MM.1S (cell line): ENCODE measurements around the gene CREB5.

Source experiments
- DNase-seq: peaks from one replicate; pipeline ENCODE4 v3.0.0-alpha.2; 2015
- H2AFZ ChIP-seq: fragments of 300-600 bp; sonication (generic); 2 replicates; pipeline ENCODE4 v1.6.0; 2016; ENCODE audit warnings: antibody characterized with exemption, low read length
- H3F3A ChIP-seq: fragments of 300-600 bp; sonication (generic); 2 replicates; pipeline ENCODE4 v1.6.1; 2016; ENCODE audit warnings: mild to moderate bottlenecking, antibody characterized with exemption, low read length, moderate library complexity, mixed read lengths; ENCODE audit not compliant: insufficient read depth
- H3K27ac ChIP-seq: fragments of 300-600 bp; sonication (generic); 2 replicates; pipeline ENCODE4 v1.5.1; 2016; ENCODE audit warnings: mild to moderate bottlenecking, low read length
- H3K27me3 ChIP-seq: fragments of 300-600 bp; sonication (generic); replicated peaks from 2 replicates; pipeline ENCODE4 v1.6.0; 2016; ENCODE audit warnings: low read length; ENCODE audit not compliant: insufficient read depth
- H3K36me3 ChIP-seq: fragments of 300-600 bp; sonication (generic); replicated peaks from 2 replicates; pipeline ENCODE4 v1.6.1; 2016; ENCODE audit warnings: mild to moderate bottlenecking, low read length, mixed read lengths; ENCODE audit not compliant: insufficient read depth
- H3K4me1 ChIP-seq: fragments of 300-600 bp; sonication (generic); 2 replicates; pipeline ENCODE4 v1.6.1; 2016; ENCODE audit warnings: low read length, mixed read lengths
- H3K4me2 ChIP-seq: fragments of 300-600 bp; sonication (generic); 2 replicates; pipeline ENCODE4 v1.6.0; 2016; ENCODE audit warnings: low read depth, low read length
- H3K4me3 ChIP-seq: fragments of 300-600 bp; sonication (generic); 2 replicates; pipeline ENCODE4 v1.5.1; 2016; ENCODE audit warnings: low read length, mixed read lengths
- H3K79me2 ChIP-seq: fragments of 300-600 bp; sonication (generic); 2 replicates; pipeline ENCODE4 v1.6.1; 2016; ENCODE audit warnings: mixed run types, low read length, mixed read lengths
- H3K9ac ChIP-seq: fragments of 300-600 bp; sonication (generic); 2 replicates; pipeline ENCODE4 v1.6.1; 2016; ENCODE audit warnings: low read length, mixed read lengths
- H3K9me2 ChIP-seq: fragments of 300-600 bp; sonication (generic); replicated peaks from 2 replicates; pipeline ENCODE4 v1.6.1; 2016; ENCODE audit warnings: mild to moderate bottlenecking, low read length, mixed read lengths; ENCODE audit not compliant: insufficient read depth
- H3K9me3 ChIP-seq: fragments of 300-600 bp; sonication (generic); replicated peaks from 2 replicates; pipeline ENCODE4 v1.6.1; 2016; ENCODE audit warnings: mild to moderate bottlenecking, low read length, mixed read lengths; ENCODE audit not compliant: insufficient read depth
- H4K20me1 ChIP-seq: fragments of 300-600 bp; sonication (generic); 2 replicates; pipeline ENCODE4 v1.6.1; 2016; ENCODE audit warnings: mild to moderate bottlenecking, low read length, moderate library complexity, mixed read lengths; ENCODE audit not compliant: insufficient read depth
- EZH2 ChIP-seq: fragments of 300-600 bp; sonication (generic); optimal IDR thresholded peaks from 2 replicates; pipeline ENCODE3; 2017; ENCODE audit warnings: low read depth, mild to moderate bottlenecking, antibody characterized with exemption, low read length, mixed read lengths
- EZH2phosphoT487 ChIP-seq: fragments of 300-600 bp; sonication (generic); IDR thresholded peaks from 2 replicates; pipeline ENCODE4 v1.6.1; 2018; ENCODE audit warnings: antibody characterized with exemption, low read length
- TF ChIP-seq, protein P1 (sequence below): fragments of 300-600 bp; sonication (generic); IDR thresholded peaks from 2 replicates; pipeline ENCODE4 v1.5.1; 2016; ENCODE audit warnings: antibody characterized with exemption, low read length, mixed read lengths

The CREB5 gene

DNA sequence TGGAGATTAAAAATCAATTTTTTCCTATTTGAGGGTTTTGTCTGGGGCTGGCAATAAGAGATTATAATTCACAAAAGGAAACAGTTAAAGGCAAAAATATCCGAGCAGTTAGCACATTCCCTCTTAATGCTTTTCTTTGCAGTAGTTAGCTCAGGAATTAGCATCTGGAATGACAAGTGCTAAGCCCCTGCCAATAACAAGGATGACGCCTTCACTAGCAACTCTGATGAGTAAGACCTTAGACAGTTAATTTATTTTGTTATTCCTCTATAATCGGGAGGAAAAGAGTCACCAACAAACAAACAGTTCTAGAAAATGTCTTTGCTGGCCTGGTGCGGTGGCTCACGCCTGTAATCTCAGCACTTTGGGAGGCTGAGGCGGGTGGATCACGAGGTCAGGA lies 394.5 kb downstream of the CREB5 start:
- H3K9ac ChIP-seq: no peak overlapping the region
- H3K27me3 ChIP-seq: no peaks in the 10 kb centered on the region
- no peaks in the 10 kb centered on the region for H3K79me2 ChIP-seq
- no peak for DNase-seq
- H3K9me3 ChIP-seq: no peaks in the 10 kb centered on the region
- no peak overlapping the region for H3K27ac ChIP-seq
- H2AFZ ChIP-seq: no peak overlapping the region
- no peak overlapping the region for H3K4me3 ChIP-seq
- H3K4me1 ChIP-seq: peaks cover 2% of the 10 kb centered on the region; the same call in 1 of the 2 replicates
- no peaks in the 10 kb centered on the region for H3F3A ChIP-seq
- H3K36me3 ChIP-seq: no peaks in the 10 kb centered on the region
- no peaks in the 10 kb centered on the region for H4K20me1 ChIP-seq
- no peaks in the 10 kb centered on the region for H3K9me2 ChIP-seq
- TF ChIP-seq, protein P1, sequence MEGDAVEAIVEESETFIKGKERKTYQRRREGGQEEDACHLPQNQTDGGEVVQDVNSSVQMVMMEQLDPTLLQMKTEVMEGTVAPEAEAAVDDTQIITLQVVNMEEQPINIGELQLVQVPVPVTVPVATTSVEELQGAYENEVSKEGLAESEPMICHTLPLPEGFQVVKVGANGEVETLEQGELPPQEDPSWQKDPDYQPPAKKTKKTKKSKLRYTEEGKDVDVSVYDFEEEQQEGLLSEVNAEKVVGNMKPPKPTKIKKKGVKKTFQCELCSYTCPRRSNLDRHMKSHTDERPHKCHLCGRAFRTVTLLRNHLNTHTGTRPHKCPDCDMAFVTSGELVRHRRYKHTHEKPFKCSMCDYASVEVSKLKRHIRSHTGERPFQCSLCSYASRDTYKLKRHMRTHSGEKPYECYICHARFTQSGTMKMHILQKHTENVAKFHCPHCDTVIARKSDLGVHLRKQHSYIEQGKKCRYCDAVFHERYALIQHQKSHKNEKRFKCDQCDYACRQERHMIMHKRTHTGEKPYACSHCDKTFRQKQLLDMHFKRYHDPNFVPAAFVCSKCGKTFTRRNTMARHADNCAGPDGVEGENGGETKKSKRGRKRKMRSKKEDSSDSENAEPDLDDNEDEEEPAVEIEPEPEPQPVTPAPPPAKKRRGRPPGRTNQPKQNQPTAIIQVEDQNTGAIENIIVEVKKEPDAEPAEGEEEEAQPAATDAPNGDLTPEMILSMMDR: no peak
- TF ChIP-seq EZH2phosphoT487: no peak
- no peak for TF ChIP-seq EZH2
- H3K4me2 ChIP-seq: no peak overlapping the region

DNA sequence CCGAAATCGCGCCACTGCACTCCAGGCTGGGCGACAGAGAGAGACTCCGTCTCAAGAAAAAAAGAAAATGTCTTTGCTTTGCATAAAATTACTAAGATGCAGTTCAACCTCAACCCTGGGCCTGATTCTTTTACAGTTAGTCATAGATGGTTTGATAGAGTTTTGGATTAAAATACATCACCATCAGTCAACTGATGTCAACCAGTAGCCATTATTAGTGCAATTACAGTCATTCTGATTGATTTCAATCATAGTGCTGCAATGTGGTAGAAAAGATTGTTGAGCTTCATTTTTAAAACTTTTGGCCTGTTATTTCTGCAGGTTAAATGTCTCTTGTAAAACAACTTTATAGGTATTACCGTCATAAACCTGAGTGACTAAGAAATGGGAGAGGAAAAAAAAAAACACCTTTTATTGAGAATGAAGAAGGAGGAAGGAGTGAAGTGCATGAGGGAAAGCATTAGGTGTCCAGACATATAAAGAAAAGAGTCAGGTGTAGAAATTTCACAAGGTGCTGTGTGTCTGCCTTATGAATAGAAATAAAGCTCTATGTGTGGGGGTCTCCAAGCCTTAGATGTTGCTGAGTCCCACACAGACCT lies 395.2 kb downstream of the CREB5 start:
- H3F3A ChIP-seq: no peaks in the 10 kb centered on the region
- no peak overlapping the region for H3K27ac ChIP-seq
- no peak overlapping the region for H3K4me2 ChIP-seq
- H3K9me2 ChIP-seq: no peaks in the 10 kb centered on the region
- no peak for TF ChIP-seq EZH2phosphoT487
- no peak for TF ChIP-seq EZH2
- TF ChIP-seq, protein P1: no peak
- H3K79me2 ChIP-seq: no peaks in the 10 kb centered on the region
- no peak for DNase-seq
- no peaks in the 10 kb centered on the region for H3K9me3 ChIP-seq
- no peaks in the 10 kb centered on the region for H3K36me3 ChIP-seq
- H2AFZ ChIP-seq: no peak overlapping the region
- peaks cover 6% of the 10 kb centered on the region; the same call in 1 of the 2 replicates for H3K4me1 ChIP-seq
- H3K9ac ChIP-seq: no peak overlapping the region
- no peaks in the 10 kb centered on the region for H3K27me3 ChIP-seq
- no peaks in the 10 kb centered on the region for H4K20me1 ChIP-seq
- H3K4me3 ChIP-seq: no peak overlapping the region

DNA sequence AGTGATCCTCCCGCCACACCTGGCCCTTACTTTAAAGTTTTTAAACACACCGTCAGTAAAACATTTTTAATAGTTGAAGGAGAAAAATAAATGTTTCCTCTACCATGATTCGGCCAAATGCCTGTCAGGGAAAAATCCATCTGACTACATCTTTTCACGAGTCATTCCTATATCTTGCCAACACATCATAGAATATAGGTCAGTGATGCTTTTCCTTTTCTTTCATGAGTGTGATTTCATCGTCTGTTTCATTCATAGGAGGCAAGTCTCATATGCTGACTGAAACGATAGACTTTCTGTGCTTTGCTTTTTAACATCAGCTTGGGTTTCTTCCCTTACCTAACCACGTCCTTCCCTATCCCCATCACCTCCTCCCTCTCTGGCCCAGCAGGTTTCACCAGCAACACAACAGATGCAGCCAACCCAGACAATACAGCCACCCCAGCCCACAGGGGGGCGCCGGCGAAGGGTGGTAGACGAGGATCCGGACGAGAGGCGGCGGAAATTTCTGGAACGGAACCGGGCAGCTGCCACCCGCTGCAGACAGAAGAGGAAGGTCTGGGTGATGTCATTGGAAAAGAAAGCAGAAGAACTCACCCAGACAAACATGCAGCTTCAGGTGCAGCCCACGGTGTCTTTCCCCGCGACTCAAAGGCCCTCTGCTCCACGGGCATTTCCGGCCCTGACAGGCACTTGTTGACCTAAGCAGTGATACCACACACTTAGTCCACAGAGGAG lies 396.6 kb downstream of the CREB5 start:
- no peaks in the 10 kb centered on the region for H3K27me3 ChIP-seq
- H3K79me2 ChIP-seq: no peaks in the 10 kb centered on the region
- H3K9me3 ChIP-seq: no peaks in the 10 kb centered on the region
- no peaks in the 10 kb centered on the region for H3F3A ChIP-seq
- TF ChIP-seq EZH2 (no peak), EZH2phosphoT487 (no peak)
- TF ChIP-seq, protein P1: no peak
- no peaks in the 10 kb centered on the region for H3K36me3 ChIP-seq
- H3K27ac ChIP-seq: no peak overlapping the region
- H2AFZ ChIP-seq: no peak overlapping the region
- H3K4me3 ChIP-seq: no peak overlapping the region
- no peaks in the 10 kb centered on the region for H4K20me1 ChIP-seq
- H3K4me2 ChIP-seq: no peak overlapping the region
- DNase-seq: no peak
- no peaks in the 10 kb centered on the region for H3K9me2 ChIP-seq
- H3K9ac ChIP-seq: no peak overlapping the region
- H3K4me1 ChIP-seq: peaks cover 17% of the 10 kb centered on the region; the same call in 1 of the 2 replicates
